Stimulated activated effector memory CD8-positive, alpha-beta T cell treated with anti-CD3 and anti-CD28 coated beads, Interleukin-12 subunit alpha, Interleukin-12 subunit beta, amount 100 ng/mL, for 72 hours (primary cell): Measurements from ENCODE around the gene MTCH1.
A peak's percentile ranks its signal among the peaks of the same experiment; 100 is the strongest.

Source experiments
- ATAC-seq: fragments of 150-1000 bp; cut with Tn5 transposase; 2 replicates; pipeline ENCODE4 v1.10.0; 2021
- DNase-seq, 2 donors: peaks; one replicate each; pipeline ENCODE4 v3.0.0; 2021 to 2022; ENCODE audit warnings: low spot score in 2 of 2
- H3K27ac Mint-ChIP-seq: one replicate; pipeline ENCODE4 v1.8.0; 2022; ENCODE audit warnings: mild to moderate bottlenecking, mixed read lengths
- H3K36me3 Mint-ChIP-seq: one replicate; pipeline ENCODE4 v1.8.0; 2022; ENCODE audit warnings: mild to moderate bottlenecking, mixed read lengths
- H3K4me1 Mint-ChIP-seq: one replicate; pipeline ENCODE4 v1.8.0; 2022; ENCODE audit warnings: mixed read lengths
- H3K4me3 Mint-ChIP-seq: one replicate; pipeline ENCODE4 v1.8.0; 2022; ENCODE audit warnings: mild to moderate bottlenecking, mixed read lengths
- H3K9me3 Mint-ChIP-seq: one replicate; pipeline ENCODE4 v1.8.0; 2022; ENCODE audit warnings: mixed read lengths

Gene MTCH1

GRCh38 chr6:36985808-36986703 is at the start of gene MTCH1:
Gene MTCH1, minus strand, starts transcription at chr6:36986196. Its CDS starts 23 bp downstream, at chr6:36986173.
- no peak within 1 kb of the TSS for H3K4me3 Mint-ChIP-seq
- no peaks in the 10 kb centered on the region for H3K9me3 Mint-ChIP-seq

DNA sequence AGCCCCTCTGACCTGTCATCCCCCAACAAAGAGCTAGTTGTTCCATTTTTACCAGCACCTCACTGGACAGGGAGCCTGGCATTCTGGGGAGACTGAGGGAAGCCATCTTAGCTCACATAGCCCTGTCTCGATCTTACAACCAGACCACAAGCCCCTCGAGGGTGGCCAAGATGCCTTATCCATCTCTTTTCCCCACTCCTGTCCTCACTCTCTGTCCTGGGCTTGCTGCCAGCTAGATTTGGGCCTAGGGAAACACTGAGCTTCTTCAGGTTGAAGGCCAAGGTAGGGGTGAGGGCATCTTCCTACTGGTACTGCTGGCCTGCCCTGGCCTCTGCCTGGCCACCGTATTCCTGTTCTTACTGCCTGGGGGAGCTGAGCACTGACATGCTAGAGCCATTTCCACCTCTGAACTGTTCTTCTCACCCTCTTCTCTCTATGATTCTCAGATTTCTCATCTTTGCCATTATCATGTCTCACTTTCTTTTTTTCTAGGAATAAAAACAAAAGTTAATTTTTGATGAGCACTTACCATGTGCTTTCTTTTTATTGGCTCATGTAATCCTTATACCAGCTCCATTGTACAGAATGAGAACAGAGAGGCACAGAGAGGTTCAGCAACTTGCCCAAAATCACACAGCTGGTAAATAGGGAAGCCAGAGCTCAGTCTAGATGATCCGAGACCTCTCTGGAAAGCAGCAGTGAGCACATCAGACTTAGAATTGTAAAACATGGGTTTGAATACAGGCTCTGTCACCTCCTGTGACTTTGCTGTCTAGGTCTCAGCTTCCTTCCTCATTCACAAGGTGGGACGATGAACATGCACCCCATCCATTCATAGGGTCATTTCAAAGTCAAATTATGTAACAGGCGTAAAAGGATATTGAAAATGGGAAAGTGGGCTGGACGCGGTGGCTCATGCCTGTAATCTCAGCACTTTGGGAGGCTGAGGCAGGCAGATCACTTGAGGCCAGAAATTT is 48.1 kb upstream of the MTCH1 start:
- Mint-ChIP-seq H3K4me3 (peak overlapping the region; percentile 65), H3K36me3 (peaks cover 32% of the 10 kb centered on the region), H3K9me3 (peaks cover 4% of the 10 kb centered on the region), H3K4me1 (peaks cover 62% of the 10 kb centered on the region), H3K27ac (peak overlapping the region; percentile 94)
- DNase-seq, result no peak
- ATAC-seq, result peak; percentile 76

More at GRCh38 chr6:36985808-36986703, at the start of gene MTCH1:
- Mint-ChIP-seq H3K36me3 (peaks cover 8% of the 10 kb centered on the region), H3K27ac (no peak within 1 kb of the TSS), H3K4me1 (peaks cover 23% of the 10 kb centered on the region)
- ATAC-seq (peak; percentile 89), DNase-seq (peak; percentile 94 to 96)

DNA sequence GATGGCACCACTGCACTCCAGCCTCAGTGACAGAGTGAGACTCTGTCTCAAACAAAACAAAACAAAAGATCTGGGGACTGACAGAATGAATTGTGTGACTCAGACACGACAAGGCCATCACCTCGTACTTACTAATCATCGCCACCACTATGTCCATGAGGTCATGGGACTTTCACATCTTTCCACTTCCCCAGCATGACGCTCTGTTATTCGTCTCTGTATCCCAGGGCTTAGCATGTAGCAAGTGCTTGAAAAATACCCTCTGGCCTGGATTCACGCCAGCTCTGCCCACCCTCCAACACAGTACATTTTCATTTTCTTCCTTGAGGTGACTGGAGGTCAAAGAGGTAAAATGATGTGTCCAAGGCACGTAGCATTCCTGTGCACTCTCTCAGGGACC is 47.3 kb upstream of the MTCH1 start:
- H3K36me3 Mint-ChIP-seq, result peaks cover 38% of the 10 kb centered on the region
- DNase-seq, result peak; percentile 41 to 79
- peaks cover 4% of the 10 kb centered on the region for H3K9me3 Mint-ChIP-seq
- peak; percentile 98 for ATAC-seq
- peaks cover 62% of the 10 kb centered on the region for H3K4me1 Mint-ChIP-seq
- H3K27ac Mint-ChIP-seq, result peak overlapping the region; percentile 94
- peak overlapping the region; percentile 65 for H3K4me3 Mint-ChIP-seq

DNA sequence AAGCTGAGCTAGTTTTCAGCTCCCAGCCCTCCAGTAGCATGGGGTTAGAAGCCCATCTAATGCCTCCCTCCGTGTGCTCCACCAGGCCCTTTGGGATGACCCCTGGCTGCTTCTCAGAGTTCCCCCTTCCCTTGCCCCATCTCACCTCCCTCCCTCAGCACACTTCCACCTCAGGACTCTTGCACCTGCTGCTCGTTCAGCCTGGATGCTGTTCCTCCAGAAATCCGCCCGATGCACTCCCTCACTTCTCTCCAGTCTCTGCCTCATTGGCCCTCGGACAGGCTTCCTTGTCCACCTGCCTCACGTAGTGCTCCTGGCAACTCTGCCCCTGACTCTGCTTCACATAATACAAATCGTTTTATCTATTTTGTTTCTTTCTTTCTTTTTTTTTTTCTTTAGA is 46.2 kb upstream of the MTCH1 start:
- Mint-ChIP-seq H3K4me3 (peak overlapping the region; percentile 65), H3K9me3 (peaks cover 4% of the 10 kb centered on the region), H3K36me3 (peaks cover 38% of the 10 kb centered on the region), H3K27ac (peak overlapping the region; percentile 94), H3K4me1 (peaks cover 64% of the 10 kb centered on the region)
- ATAC-seq (no peak), DNase-seq (no peak)

DNA sequence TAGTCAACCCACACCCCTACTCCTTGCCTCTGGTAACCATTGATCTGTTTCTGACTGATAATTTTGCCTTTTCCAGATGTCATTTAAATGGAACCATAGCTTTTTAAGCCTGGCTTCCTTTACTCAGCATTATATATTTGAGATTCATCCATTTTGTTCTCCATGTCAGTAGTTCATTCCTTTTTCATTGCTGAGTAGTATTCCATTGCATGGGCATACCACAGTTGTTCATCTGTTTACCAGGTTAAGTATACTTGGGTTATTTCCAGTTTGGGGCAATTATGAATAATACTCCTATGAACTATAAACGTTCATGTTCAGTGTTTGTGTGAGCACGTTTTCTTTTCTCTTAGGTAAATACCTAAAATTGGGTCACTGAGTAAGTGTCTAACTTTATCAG is 44.6 kb upstream of the MTCH1 start:
- peaks cover 77% of the 10 kb centered on the region for H3K4me1 Mint-ChIP-seq
- peak overlapping the region; percentile 83 for H3K27ac Mint-ChIP-seq
- no peak for ATAC-seq

GRCh38 chr6:37029249-37029971 is 43.4 kb upstream of the MTCH1 start:
- peak overlapping the region; percentile 89 for H3K27ac Mint-ChIP-seq
- H3K4me1 Mint-ChIP-seq, result peaks cover 81% of the 10 kb centered on the region
- DNase-seq, result peak; percentile 46 to 81
- peak; percentile 12 for ATAC-seq
- peak overlapping the region; percentile 24 for H3K4me3 Mint-ChIP-seq
- H3K36me3 Mint-ChIP-seq, result peaks cover 38% of the 10 kb centered on the region
- H3K9me3 Mint-ChIP-seq, result peaks cover 4% of the 10 kb centered on the region

More for the DNA sequence above, 44.6 kb upstream of the MTCH1 start:
- DNase-seq, result no peak
- H3K36me3 Mint-ChIP-seq, result peaks cover 38% of the 10 kb centered on the region
- H3K4me3 Mint-ChIP-seq, result no peak overlapping the region
- H3K9me3 Mint-ChIP-seq, result peaks cover 4% of the 10 kb centered on the region

GRCh38 chr6:37027811-37028469 is 41.9 kb upstream of the MTCH1 start:
- peaks cover 81% of the 10 kb centered on the region for H3K4me1 Mint-ChIP-seq
- ATAC-seq (no peak), DNase-seq (no peak)
- H3K36me3 Mint-ChIP-seq, result peaks cover 25% of the 10 kb centered on the region
- H3K9me3 Mint-ChIP-seq, result peaks cover 4% of the 10 kb centered on the region
- no peak overlapping the region for H3K4me3 Mint-ChIP-seq
- peak overlapping the region; percentile 89 for H3K27ac Mint-ChIP-seq

DNA sequence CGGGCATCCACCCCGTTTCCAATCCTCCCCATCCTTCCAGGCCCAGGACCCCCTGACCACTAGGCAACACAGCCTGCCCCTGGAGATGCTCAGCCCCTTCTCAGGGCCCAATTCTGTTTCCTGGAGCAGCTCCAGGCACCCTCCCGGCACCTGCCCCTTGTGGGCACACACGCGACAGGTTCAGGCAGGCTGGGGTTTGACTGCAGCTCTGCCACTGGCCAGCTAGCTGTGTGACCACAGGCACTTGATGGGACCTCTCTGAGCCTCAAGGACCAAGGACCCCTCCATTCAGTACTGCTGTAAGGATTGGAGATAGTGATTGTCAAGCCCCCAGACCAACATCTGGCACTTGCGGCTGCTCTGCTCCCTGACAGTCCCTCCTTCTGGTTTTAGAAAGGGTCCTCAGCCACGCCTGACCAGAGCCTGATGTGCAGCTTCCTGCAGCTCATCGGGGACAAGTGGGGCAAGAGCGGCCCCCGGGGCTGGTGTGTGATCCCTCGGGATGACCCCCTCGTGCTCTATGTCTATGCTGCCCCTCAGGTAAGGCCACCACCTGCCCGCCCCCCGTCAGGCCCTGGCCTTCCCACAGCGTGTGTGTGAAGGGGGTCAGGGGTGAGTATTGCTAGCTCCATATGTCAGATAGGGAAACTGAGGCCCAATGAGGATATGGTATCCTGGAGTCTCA is 41.2 kb upstream of the MTCH1 start:
- Mint-ChIP-seq H3K4me3 (no peak overlapping the region), H3K36me3 (peaks cover 26% of the 10 kb centered on the region), H3K9me3 (peaks cover 4% of the 10 kb centered on the region), H3K27ac (peak overlapping the region; percentile 87), H3K4me1 (peaks cover 81% of the 10 kb centered on the region)
- DNase-seq (no peak), ATAC-seq (no peak)

DNA sequence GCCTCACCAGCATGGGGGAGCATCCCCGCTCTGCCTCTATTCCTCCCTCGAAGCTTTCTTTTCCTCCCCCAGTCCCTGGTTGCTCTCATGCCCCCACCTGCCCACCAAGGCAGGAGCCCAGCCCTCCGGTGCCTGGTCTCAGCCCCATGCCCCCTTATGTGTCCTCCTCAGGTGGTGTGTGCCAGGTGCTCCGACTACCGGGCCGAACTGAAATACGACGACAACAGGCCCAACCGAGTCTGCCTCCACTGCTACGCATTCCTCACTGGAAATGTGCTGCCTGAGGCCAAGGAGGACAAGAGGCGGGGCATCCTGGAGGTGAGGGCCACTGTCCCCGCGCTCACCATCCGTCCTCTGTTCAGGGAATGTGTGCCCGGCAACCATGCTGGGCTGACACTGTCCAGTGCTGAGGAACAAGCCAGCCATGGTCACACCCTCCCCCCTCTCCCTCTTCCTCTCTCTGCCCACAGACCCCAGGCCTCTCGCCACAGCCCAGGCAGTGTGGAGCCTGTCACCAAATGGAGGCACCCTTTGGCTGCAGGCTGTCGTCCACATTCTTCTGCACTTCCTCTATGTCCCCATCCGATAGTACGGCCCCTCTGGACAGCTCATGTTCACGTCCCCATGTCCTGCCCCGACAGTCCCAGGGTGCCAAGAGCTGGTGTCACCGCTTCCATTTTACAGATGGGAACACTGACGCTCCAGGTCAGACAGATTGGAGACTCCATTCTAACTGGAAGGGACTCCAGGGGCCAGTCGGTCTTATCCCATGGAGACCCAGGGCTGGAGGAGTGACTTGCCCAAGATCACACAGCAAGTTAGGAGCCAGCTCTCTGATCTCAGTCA is 39.8 kb upstream of the MTCH1 start:
- Mint-ChIP-seq H3K9me3 (peaks cover 4% of the 10 kb centered on the region), H3K4me3 (peak overlapping the region; percentile 24), H3K4me1 (peaks cover 89% of the 10 kb centered on the region), H3K27ac (peak overlapping the region; percentile 87), H3K36me3 (peaks cover 26% of the 10 kb centered on the region)
- no peak for DNase-seq
- ATAC-seq, result no peak

GRCh38 chr6:37024656-37025337 is 38.8 kb upstream of the MTCH1 start:
- ATAC-seq (peak; percentile 77), DNase-seq (peak; percentile 48 to 84)
- Mint-ChIP-seq H3K9me3 (no peaks in the 10 kb centered on the region), H3K36me3 (peaks cover 18% of the 10 kb centered on the region), H3K27ac (peak overlapping the region; percentile 87), H3K4me3 (peak overlapping the region; percentile 34), H3K4me1 (peaks cover 87% of the 10 kb centered on the region)

GRCh38 chr6:37022135-37022863 is 36.3 kb upstream of the MTCH1 start:
- H3K9me3 Mint-ChIP-seq, result no peaks in the 10 kb centered on the region
- ATAC-seq (no peak), DNase-seq (no peak)
- H3K4me1 Mint-ChIP-seq, result peaks cover 92% of the 10 kb centered on the region
- H3K36me3 Mint-ChIP-seq, result peaks cover 11% of the 10 kb centered on the region
- peak overlapping the region; percentile 87 for H3K27ac Mint-ChIP-seq
- H3K4me3 Mint-ChIP-seq, result peak overlapping the region; percentile 34
